Measurements from ENCODE around the gene NAA30. TPM values are rescaled to one million over a fixed set of nuclear protein-coding genes. Genes with fewer than 3 reads are reported as not detected.
"Not testable (repeated sequence)": the region's sequence is repeated elsewhere in the genome, so short reads cannot be mapped to it uniquely, and the experiment has no call there.

Gene NAA30
- total RNA-seq, 1 donor = 24.6 TPM

- H3K4me3 ChIP-seq (ENCODE audit: low read depth, low read length) = no peak overlapping the region
- DNase-seq (ENCODE audit: low read depth) = peak; percentile 8
- TF ChIP-seq CTCF (IDR thresholded peaks at IDR 0.05; ENCODE audit: insufficient read depth, low read length) = no peak
Measured at GRCh38 chr14:57362361-57362760, 28.0 kb upstream of the NAA30 start.

GRCh38 chr14:57364659-57365450 is 25.5 kb upstream of the NAA30 start:
- no peak for DNase-seq (ENCODE audit: low read depth)
- no peak overlapping the region for H3K4me3 ChIP-seq (ENCODE audit: low read depth, low read length)
- TF ChIP-seq CTCF (IDR thresholded peaks at IDR 0.05; ENCODE audit: insufficient read depth, low read length) = no peak

- DNase-seq (ENCODE audit: low read depth); H3K4me3 ChIP-seq (ENCODE audit: low read depth, low read length): not testable (repeated sequence)
Measured at GRCh38 chr14:57370187-57370586, 20.2 kb upstream of the NAA30 start.

- no peak for TF ChIP-seq CTCF (IDR thresholded peaks at IDR 0.05; ENCODE audit: insufficient read depth, low read length)
- H3K4me3 ChIP-seq (ENCODE audit: low read depth, low read length) = no peak overlapping the region
- no peak for DNase-seq (ENCODE audit: low read depth)
Measured at GRCh38 chr14:57371013-57371412, 19.4 kb upstream of the NAA30 start.

- no peak for DNase-seq (ENCODE audit: low read depth)
- TF ChIP-seq CTCF (IDR thresholded peaks at IDR 0.05; ENCODE audit: insufficient read depth, low read length) = no peak
- H3K4me3 ChIP-seq (ENCODE audit: low read depth, low read length) = no peak overlapping the region
Measured at GRCh38 chr14:57375156-57375555, 15.2 kb upstream of the NAA30 start.

GRCh38 chr14:57378661-57379060 is 11.7 kb upstream of the NAA30 start:
- TF ChIP-seq CTCF (IDR thresholded peaks at IDR 0.05; ENCODE audit: insufficient read depth, low read length) = no peak
- DNase-seq (ENCODE audit: low read depth) = peak; percentile 44
- H3K4me3 ChIP-seq (ENCODE audit: low read depth, low read length) = no peak overlapping the region

GRCh38 chr14:57380935-57381334 is 9.5 kb upstream of the NAA30 start:
- no peak for DNase-seq (ENCODE audit: low read depth)
- no peak overlapping the region for H3K4me3 ChIP-seq (ENCODE audit: low read depth, low read length)
- no peak for TF ChIP-seq CTCF (IDR thresholded peaks at IDR 0.05; ENCODE audit: insufficient read depth, low read length)
